ENCODE results near the gene MYH9. TPM values are rescaled to one million over a fixed set of nuclear protein-coding genes. Genes with fewer than 3 reads are reported as not detected.
"Not testable (repeated sequence)": the region's sequence is repeated elsewhere in the genome, so short reads cannot be mapped to it uniquely, and the experiment has no call there.

Gene MYH9
- total RNA-seq, 3 donors from 2014 or later (not counting 1 experiment from before 2014, with no cell fraction given): 803 to 1,038 (median 808) TPM

DNA sequence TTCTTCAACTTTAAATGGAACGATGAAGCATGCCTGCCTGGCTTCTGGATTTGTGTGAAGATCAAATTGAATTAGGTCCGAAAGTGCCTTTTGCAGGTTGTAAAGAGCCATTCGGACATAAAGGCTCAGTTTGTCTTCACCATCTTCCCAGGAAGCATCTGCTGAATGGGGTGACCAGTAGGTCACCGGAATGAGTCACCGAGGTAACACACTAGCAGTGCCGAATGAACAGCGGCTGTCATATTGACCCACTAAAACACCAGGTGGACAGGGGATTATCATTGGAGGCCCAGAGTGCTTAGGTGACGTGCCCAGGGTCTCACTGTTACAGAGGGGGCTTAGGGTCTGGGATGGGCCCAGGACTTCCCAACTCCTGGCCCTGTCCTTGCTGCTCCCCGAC, 43.1 kb upstream of the MYH9 start:
- Histone ChIP-seq H3K4me3 (ENCODE audit: low read length) (no peak overlapping the region), H3K27me3 (ENCODE audit: control insufficient read depth, insufficient read depth, low read length) (no peaks in the 10 kb centered on the region), H3K27ac (ENCODE audit: low read length) (no peak overlapping the region), H3K36me3 (ENCODE audit: control insufficient read depth, insufficient read depth, low read length) (no peaks in the 10 kb centered on the region), H3K9me3 (ENCODE audit: control insufficient read depth, insufficient read depth, low read length) (no peaks in the 10 kb centered on the region), H3K4me1 (ENCODE audit: control insufficient read depth, insufficient read depth, low read length) (peaks cover 18% of the 10 kb centered on the region)
- Mint-ChIP-seq H3K27ac (no peak overlapping the region), H3K4me1 (peaks cover 6 to 12% of the 10 kb centered on the region in 2 donors), H3K27me3 (ENCODE audit: low read depth in 2 of 2) (no peaks in the 10 kb centered on the region), H3K4me3 (no peak overlapping the region), H3K9me3 (no peaks in the 10 kb centered on the region), H3K36me3 (no peaks in the 10 kb centered on the region)
- no peak for TF ChIP-seq CTCF (IDR thresholded peaks at IDR 0.05)
- WGBS (ENCODE audit: insufficient coverage): 95% methylated on average over 9 of the region's 9 CpGs
- DNase-seq: no peak
- no peak for ATAC-seq
- intact Hi-C loops (cut with micrococcal nuclease): no loop called here

- H3K4me3 Mint-ChIP-seq; H3K27me3 Mint-ChIP-seq (ENCODE audit: low read depth in 2 of 2); DNase-seq; H3K9me3 Mint-ChIP-seq; H3K4me1 ChIP-seq (ENCODE audit: control insufficient read depth, insufficient read depth, low read length); H3K36me3 ChIP-seq (ENCODE audit: control insufficient read depth, insufficient read depth, low read length); H3K4me3 ChIP-seq (ENCODE audit: low read length); H3K36me3 Mint-ChIP-seq; H3K27ac ChIP-seq (ENCODE audit: low read length); ATAC-seq; H3K27ac Mint-ChIP-seq; intact Hi-C loops (cut with micrococcal nuclease); H3K27me3 ChIP-seq (ENCODE audit: control insufficient read depth, insufficient read depth, low read length); H3K9me3 ChIP-seq (ENCODE audit: control insufficient read depth, insufficient read depth, low read length): not testable (repeated sequence)
- H3K4me1 Mint-ChIP-seq: peaks cover 9 to 16% of the 10 kb centered on the region in 2 donors
- WGBS (ENCODE audit: insufficient coverage): 94% methylated on average over 10 of the region's 11 CpGs
These were observed 40.2 kb upstream of the MYH9 start for GRCh38 chr22:36427952-36428351.

GRCh38 chr22:36425977-36426523, 38.3 kb upstream of the MYH9 start:
- H3K9me3 ChIP-seq (ENCODE audit: control insufficient read depth, insufficient read depth, low read length): no peaks in the 10 kb centered on the region
- H3K27me3 ChIP-seq (ENCODE audit: control insufficient read depth, insufficient read depth, low read length): no peaks in the 10 kb centered on the region
- no peaks in the 10 kb centered on the region for H3K9me3 Mint-ChIP-seq
- peaks cover 9 to 16% of the 10 kb centered on the region in 2 donors for H3K4me1 Mint-ChIP-seq
- no peak for ATAC-seq
- H3K4me1 ChIP-seq (ENCODE audit: control insufficient read depth, insufficient read depth, low read length): peaks cover 5% of the 10 kb centered on the region
- no peaks in the 10 kb centered on the region for H3K27me3 Mint-ChIP-seq (ENCODE audit: low read depth in 2 of 2)
- DNase-seq: no peak
- 86% methylated on average over 1 of the region's 2 CpGs for WGBS (ENCODE audit: insufficient coverage)
- no peak overlapping the region for H3K4me3 ChIP-seq (ENCODE audit: low read length)
- H3K4me3 Mint-ChIP-seq: no peak overlapping the region
- TF ChIP-seq CTCF (IDR thresholded peaks at IDR 0.05): no peak
- H3K27ac Mint-ChIP-seq: peak overlapping the region in 1 of 2 donors; percentile 16
- intact Hi-C loops (cut with micrococcal nuclease): no loop called here
- H3K27ac ChIP-seq (ENCODE audit: low read length): no peak overlapping the region
- no peaks in the 10 kb centered on the region for H3K36me3 Mint-ChIP-seq
- no peaks in the 10 kb centered on the region for H3K36me3 ChIP-seq (ENCODE audit: control insufficient read depth, insufficient read depth, low read length)

DNA sequence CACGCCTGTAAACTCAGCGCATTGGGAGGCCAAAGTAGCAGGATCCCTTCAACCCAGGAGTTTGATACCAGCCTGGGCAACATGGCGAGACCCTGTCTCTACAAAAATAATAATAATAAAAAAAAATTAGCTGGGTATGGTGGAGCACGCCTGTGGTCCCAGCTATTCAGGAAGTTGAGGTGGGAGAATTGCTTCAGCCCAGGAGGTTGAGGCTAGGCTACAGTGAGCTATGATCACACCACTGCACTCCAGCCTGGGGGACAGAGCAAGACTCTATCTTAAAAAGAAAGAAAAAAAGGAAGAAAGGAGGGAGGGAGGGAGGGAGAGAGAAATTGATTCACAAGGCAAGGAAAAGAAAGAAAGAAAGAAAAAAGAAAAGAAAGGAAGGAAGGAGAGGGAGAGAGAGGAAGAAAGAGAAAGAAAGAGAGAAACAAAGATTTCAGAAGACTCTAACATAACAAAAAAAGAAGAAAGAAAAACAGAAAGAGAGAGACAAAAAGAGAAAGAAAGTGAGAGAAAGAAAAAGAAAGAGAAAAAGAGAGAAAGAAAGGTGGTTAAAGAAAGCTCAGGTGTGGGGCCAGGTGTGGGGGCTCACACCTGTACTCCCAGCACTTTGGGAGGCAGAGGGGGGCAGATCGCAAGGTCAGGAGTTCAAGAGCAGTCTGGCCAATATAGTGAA, 37.3 kb upstream of the MYH9 start:
- H3K4me3 Mint-ChIP-seq: no peak overlapping the region
- Histone ChIP-seq H3K4me3 (ENCODE audit: low read length) (no peak overlapping the region), H3K9me3 (ENCODE audit: control insufficient read depth, insufficient read depth, low read length) (no peaks in the 10 kb centered on the region), H3K27ac (ENCODE audit: low read length) (no peak overlapping the region), H3K36me3 (ENCODE audit: control insufficient read depth, insufficient read depth, low read length) (no peaks in the 10 kb centered on the region), H3K4me1 (ENCODE audit: control insufficient read depth, insufficient read depth, low read length) (peaks cover 5% of the 10 kb centered on the region), H3K27me3 (ENCODE audit: control insufficient read depth, insufficient read depth, low read length) (no peaks in the 10 kb centered on the region)
- no peaks in the 10 kb centered on the region for H3K27me3 Mint-ChIP-seq (ENCODE audit: low read depth in 2 of 2)
- H3K4me1 Mint-ChIP-seq: peaks cover 9 to 16% of the 10 kb centered on the region in 2 donors
- TF ChIP-seq CTCF (IDR thresholded peaks at IDR 0.05): no peak
- intact Hi-C loops (cut with micrococcal nuclease): no loop called here
- ATAC-seq (no peak), DNase-seq (no peak)
- H3K9me3 Mint-ChIP-seq: no peaks in the 10 kb centered on the region
- no peak overlapping the region for H3K27ac Mint-ChIP-seq
- 84% methylated on average over 4 of the region's 5 CpGs for WGBS (ENCODE audit: insufficient coverage)
- H3K36me3 Mint-ChIP-seq: no peaks in the 10 kb centered on the region

DNA sequence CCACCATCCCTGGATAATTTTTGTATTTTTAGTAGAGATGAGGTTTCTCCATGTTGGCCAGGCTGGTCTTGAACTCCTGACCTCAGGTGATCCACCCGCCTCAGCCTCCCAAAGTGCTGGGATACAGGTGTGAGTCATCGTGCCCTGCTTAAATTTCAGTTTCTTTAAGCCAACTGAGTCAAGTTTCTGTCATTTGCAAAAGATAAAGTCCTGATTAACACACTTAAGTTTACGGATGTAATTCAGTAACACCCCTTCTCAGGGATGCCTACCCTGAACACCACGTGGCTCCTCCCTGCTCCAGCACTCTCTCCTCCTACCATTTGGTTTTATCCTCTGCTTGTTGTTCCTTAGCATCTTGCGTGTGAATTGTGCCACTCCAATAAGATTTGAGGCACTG, 36.7 kb upstream of the MYH9 start:
- DNase-seq; H3K9me3 ChIP-seq (ENCODE audit: control insufficient read depth, insufficient read depth, low read length); H3K27me3 ChIP-seq (ENCODE audit: control insufficient read depth, insufficient read depth, low read length); H3K27ac ChIP-seq (ENCODE audit: low read length); H3K4me3 ChIP-seq (ENCODE audit: low read length); H3K4me1 ChIP-seq (ENCODE audit: control insufficient read depth, insufficient read depth, low read length); H3K4me3 Mint-ChIP-seq; intact Hi-C loops (cut with micrococcal nuclease); H3K36me3 Mint-ChIP-seq; H3K27ac Mint-ChIP-seq; H3K27me3 Mint-ChIP-seq (ENCODE audit: low read depth in 2 of 2); ATAC-seq; H3K36me3 ChIP-seq (ENCODE audit: control insufficient read depth, insufficient read depth, low read length); H3K9me3 Mint-ChIP-seq: not testable (repeated sequence)
- H3K4me1 Mint-ChIP-seq: peaks cover 12 to 20% of the 10 kb centered on the region in 2 donors
- 98% methylated on average over 5 of the region's 5 CpGs for WGBS (ENCODE audit: insufficient coverage)
